HUES6 (cell line): ENCODE results near the gene MUL1.

Source experiments
- H3K27ac ChIP-seq: 2 replicates; pipeline ENCODE4 v1.7.0; 2013; ENCODE audit warnings: low read depth, mild to moderate bottlenecking, low read length, inconsistent platforms
- H3K27me3 ChIP-seq: 2 replicates; pipeline ENCODE4 v1.6.1; 2013; ENCODE audit warnings: low read length; ENCODE audit not compliant: control insufficient read depth, insufficient read depth
- H3K36me3 ChIP-seq: 2 replicates; pipeline ENCODE4 v1.6.1; 2013; ENCODE audit warnings: low read length; ENCODE audit not compliant: control insufficient read depth, insufficient read depth
- H3K4me1 ChIP-seq: 2 replicates; pipeline ENCODE4 v1.6.1; 2013; ENCODE audit warnings: low read length; ENCODE audit not compliant: control insufficient read depth, insufficient read depth
- H3K4me3 ChIP-seq: 2 replicates; pipeline ENCODE4 v1.5.1; 2013; ENCODE audit warnings: low read depth, low read length
- H3K9ac ChIP-seq: one replicate; pipeline ENCODE4 v1.6.1; 2013; ENCODE audit warnings: mild to moderate bottlenecking, low read length
- H3K9me3 ChIP-seq: 2 replicates; pipeline ENCODE4 v1.6.1; 2013; ENCODE audit warnings: low read depth, low read length; ENCODE audit not compliant: control insufficient read depth, insufficient read depth

MUL1 gene, protein sequence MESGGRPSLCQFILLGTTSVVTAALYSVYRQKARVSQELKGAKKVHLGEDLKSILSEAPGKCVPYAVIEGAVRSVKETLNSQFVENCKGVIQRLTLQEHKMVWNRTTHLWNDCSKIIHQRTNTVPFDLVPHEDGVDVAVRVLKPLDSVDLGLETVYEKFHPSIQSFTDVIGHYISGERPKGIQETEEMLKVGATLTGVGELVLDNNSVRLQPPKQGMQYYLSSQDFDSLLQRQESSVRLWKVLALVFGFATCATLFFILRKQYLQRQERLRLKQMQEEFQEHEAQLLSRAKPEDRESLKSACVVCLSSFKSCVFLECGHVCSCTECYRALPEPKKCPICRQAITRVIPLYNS

DNA sequence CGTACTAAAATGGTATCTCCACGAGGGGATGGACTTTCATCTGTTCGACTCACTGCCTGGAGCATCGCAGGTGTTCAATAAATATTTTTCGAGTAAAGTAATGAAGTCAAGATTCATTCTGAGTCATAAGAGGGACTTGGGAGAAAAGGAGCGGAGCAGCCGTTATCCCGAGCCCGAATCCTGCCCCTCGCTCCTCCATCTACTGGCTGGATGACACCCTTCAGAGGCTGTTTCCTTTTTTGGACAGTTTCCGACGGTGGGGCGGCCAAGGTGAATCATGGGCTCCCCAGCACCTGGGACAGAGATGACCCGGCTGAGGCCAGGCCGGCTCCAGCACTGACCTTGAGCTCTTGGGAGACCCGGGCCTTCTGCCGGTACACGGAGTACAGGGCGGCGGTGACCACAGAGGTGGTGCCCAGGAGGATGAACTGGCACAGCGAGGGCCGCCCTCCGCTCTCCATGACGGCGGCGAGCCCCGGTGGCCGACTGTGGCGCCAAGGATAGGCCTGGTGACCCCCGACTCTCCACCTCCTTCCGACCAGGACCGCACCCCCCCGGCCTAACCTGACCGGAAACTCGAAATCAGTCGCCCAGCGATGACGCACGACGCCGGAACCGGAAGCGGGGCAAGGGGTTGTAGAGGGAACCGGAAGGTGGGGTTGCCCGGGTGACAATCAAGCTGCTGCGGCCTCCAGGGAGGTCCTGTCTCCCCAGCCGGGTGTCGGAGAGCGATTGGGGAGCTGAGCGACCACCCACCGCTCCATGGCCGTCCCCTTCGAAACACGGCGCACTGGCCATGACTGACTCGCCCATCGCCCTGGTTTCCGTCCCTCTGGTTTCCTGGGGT is at the start of gene MUL1:
Gene MUL1 (minus strand): TSS at position 588 of the 847 bp plus-strand sequence. CDS start 127 bp downstream, at position 461.
- Histone ChIP-seq H3K4me3 (peak within 1 kb of the TSS; percentile 92), H3K4me1 (no peaks in the 10 kb centered on the region), H3K27me3 (peaks cover 4% of the 10 kb centered on the region; the same call in 1 of the 2 replicates), H3K27ac (peak within 1 kb of the TSS; percentile 15; the same call in 1 of the 2 replicates), H3K9me3 (no peaks in the 10 kb centered on the region), H3K36me3 (peaks cover 7% of the 10 kb centered on the region), H3K9ac (peak within 1 kb of the TSS; percentile 85)

DNA sequence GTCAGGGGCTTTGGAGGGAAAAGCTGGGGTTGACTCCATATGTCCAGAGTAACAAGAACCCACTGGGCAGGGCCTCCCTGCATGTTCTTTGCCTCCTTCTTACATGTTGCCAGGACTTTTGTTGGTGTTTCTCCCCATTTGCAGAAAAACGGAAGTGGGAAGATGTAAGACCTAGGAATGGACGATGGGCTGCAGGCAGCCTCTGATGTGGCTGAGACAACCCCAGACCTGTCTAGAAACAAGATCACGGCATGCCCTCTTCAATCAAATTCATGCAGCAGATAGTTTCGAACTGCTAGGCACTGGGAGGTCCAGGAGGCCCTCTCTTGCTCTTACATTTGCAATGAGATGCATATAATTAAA is 47.8 kb upstream of the MUL1 start:
- no peaks in the 10 kb centered on the region for H3K36me3 ChIP-seq
- no peaks in the 10 kb centered on the region for H3K9me3 ChIP-seq
- H3K27ac ChIP-seq, result no peak overlapping the region
- H3K27me3 ChIP-seq, result peaks cover 74% of the 10 kb centered on the region
- peaks cover 20% of the 10 kb centered on the region; the same call in 1 of the 2 replicates for H3K4me1 ChIP-seq
- H3K9ac ChIP-seq, result no peak overlapping the region
- H3K4me3 ChIP-seq, result no peak overlapping the region

DNA sequence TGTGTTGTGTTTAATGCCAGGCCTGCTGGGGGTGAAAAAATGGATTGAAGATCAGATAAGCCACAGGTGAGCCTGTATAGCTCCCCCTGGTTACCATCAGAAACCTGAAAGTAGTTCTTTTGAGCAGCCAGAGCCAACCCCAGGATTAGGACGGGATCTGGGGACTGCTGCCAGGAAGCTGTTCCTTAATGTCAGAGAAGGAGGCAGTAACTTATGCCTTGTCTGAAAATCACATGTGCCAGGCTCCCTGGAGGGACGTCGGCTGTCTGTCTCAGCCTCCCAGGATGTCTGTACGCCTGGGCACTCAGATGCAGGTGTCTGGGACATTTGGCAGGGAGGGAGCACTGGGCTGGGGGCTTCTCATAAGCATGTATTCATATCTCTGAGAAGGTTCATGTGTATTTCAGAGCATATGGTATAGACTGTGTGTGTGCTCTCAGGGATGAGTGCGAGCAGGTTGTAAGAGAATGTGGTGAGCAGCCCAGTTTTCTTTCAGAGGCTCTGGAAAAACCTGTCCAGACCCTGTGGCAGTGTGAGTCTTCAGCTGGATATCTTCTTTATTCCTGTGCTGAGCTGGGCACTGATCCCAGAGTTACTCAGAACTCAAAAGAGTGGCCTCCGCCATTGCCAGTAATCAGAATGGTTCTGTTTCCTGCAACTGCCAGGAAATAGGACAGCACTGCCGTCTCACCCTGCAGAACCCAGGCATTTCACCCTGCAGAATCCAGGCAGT is 47.2 kb upstream of the MUL1 start:
- peaks cover 21% of the 10 kb centered on the region; the same call in 1 of the 2 replicates for H3K4me1 ChIP-seq
- no peak overlapping the region for H3K4me3 ChIP-seq
- no peak overlapping the region for H3K27ac ChIP-seq
- no peaks in the 10 kb centered on the region for H3K9me3 ChIP-seq
- H3K36me3 ChIP-seq, result no peaks in the 10 kb centered on the region
- H3K27me3 ChIP-seq, result peaks cover 76% of the 10 kb centered on the region
- H3K9ac ChIP-seq, result no peak overlapping the region

DNA sequence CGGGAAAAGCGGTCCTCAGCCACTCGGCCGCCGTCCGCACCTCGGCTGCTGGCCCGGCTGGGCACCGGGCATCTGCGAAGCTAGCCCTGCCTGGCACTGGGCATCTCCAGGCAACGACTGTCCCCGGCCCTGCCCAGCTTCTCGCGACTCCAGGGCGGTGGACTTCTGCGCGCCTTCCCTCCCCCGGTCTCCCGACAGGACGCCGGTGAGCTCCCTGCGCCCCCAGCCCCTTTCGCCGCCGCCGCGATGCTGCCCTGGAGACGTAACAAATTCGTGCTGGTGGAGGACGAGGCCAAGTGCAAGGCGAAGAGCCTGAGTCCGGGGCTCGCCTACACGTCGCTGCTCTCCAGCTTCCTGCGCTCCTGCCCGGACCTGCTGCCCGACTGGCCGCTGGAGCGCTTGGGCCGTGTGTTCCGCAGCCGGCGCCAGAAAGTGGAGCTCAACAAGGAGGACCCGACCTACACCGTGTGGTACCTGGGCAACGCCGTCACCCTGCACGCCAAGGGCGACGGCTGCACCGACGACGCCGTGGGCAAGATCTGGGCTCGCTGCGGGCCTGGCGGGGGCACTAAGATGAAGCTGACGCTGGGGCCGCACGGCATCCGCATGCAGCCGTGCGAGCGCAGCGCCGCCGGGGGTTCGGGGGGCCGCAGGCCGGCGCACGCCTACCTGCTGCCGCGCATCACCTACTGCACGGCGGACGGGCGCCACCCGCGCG is 44.9 kb upstream of the MUL1 start:
- peaks cover 21% of the 10 kb centered on the region; the same call in 1 of the 2 replicates for H3K4me1 ChIP-seq

DNA sequence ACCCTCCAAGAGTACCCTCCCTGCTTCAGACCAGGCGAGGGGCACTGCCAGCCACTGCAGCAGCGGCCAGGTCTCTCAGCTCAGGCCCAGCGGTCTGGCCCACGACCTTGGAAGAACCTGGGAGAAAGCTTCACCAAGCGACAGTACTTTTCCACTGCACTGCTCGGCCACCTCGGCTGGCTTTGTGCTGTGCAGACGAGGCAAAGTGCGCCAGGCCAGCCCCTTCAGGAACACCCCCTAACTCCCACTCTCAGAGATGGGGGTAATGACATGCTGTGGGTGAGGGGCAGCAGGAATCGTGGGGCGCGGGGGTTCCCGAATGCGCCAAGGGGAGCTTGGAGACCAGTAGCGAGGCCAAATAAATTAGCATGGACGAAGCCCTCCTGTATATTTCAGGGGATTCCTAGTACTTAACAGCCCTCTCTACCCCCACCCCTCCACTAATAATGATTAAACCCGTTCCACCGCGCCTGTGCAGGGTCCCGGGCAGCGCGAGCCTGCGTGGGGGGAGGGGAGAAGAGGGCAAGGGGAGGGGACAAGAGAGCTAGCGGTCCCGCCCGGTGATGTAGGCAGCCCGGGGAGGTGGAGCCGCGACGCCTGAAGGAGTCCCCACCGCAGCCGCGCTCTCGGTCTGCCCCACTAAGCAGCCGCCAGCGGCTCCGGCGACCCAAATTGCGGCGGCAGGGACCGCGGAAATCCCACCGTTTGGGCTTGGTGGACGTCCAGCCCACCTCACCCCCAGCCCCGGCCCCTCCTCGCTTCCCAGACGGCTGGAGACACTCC is 44.2 kb upstream of the MUL1 start, which contains the start of gene FAM43B:
Gene FAM43B (plus strand): TSS at position 629 of the 783 bp plus-strand sequence. CDS start 401 bp downstream, outside the sequence.
- H3K9ac ChIP-seq, result peak within 1 kb of the TSS; percentile 87
- no peaks in the 10 kb centered on the region for H3K36me3 ChIP-seq
- H3K4me3 ChIP-seq, result peak within 1 kb of the TSS; percentile 77
- H3K9me3 ChIP-seq, result no peaks in the 10 kb centered on the region
- H3K27me3 ChIP-seq, result peaks cover 72% of the 10 kb centered on the region
- no peak within 1 kb of the TSS; the same call in 1 of the 2 replicates for H3K27ac ChIP-seq
- H3K4me1 ChIP-seq, result peaks cover 21% of the 10 kb centered on the region; the same call in 1 of the 2 replicates

More for the DNA sequence above, 44.9 kb upstream of the MUL1 start:
- Histone ChIP-seq H3K9me3 (no peaks in the 10 kb centered on the region), H3K27me3 (peaks cover 78% of the 10 kb centered on the region), H3K27ac (no peak overlapping the region), H3K9ac (peak overlapping the region; percentile 16), H3K36me3 (no peaks in the 10 kb centered on the region), H3K4me3 (peak overlapping the region; percentile 77)

DNA sequence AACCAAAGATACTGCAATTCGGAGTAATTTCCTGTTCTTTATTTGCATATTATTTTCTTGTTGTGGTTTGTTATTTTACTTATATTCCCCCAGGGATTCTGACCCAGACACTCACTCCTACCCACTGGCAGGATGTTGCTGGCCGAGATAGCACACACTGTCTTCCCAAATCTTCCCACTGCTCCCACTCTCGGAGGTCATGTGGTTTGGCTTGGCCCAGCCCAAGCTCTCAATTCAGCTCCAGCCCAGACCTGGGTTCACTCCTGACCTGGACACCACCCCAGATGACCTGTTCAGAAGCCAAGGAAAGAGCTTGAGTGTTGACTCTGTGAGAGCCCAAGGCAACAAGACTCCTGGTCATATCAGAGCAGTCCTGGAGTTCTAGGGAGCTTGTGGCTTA is 43.2 kb upstream of the MUL1 start:
- Histone ChIP-seq H3K27ac (no peak overlapping the region), H3K9ac (no peak overlapping the region), H3K4me3 (no peak overlapping the region), H3K9me3 (no peaks in the 10 kb centered on the region), H3K27me3 (peaks cover 62% of the 10 kb centered on the region), H3K36me3 (no peaks in the 10 kb centered on the region), H3K4me1 (peaks cover 21% of the 10 kb centered on the region; the same call in 1 of the 2 replicates)

DNA sequence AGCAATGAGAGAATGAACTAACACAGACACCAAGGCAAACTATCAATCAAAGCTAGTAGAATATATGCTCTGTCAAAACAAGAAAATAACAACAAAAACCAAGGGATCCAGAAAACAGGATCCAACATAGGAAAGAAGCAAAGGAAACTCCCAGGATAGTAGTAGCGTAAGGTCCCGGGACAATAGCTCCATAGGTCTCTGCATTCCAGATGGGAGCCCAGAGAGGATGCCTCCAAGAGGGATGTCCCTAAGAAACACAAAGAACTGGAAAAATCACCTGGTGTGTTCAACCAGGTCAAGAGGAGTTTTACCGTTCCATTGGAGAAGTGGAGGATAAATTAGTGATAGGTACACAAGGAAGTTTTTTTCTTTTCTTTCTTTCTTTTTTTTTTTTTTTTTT is 38.7 kb upstream of the MUL1 start:
- no peak overlapping the region for H3K4me3 ChIP-seq
- H3K9me3 ChIP-seq, result no peaks in the 10 kb centered on the region
- no peak overlapping the region for H3K27ac ChIP-seq
- H3K9ac ChIP-seq, result no peak overlapping the region
- H3K36me3 ChIP-seq, result no peaks in the 10 kb centered on the region
- H3K27me3 ChIP-seq, result peaks cover 29% of the 10 kb centered on the region
- peaks cover 9% of the 10 kb centered on the region; the same call in 1 of the 2 replicates for H3K4me1 ChIP-seq

DNA sequence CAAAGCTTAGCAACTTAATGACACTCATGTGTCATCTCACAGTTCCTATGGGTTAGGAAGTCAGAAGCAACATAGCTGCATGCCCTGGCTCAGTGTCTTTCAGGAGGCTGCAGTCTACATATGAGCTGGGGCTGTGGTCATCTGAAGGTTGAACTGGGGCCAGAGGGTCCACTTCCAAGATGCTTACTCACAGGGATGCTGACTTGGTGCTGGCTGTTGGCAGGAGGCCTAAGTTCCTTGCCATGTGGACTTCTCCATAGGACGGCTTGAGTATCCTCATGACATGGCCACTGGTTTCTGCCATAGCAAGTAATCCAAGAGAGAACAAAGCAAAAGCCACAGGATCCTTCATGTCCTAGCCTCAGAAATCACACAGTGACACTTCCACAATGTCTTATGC is 32.3 kb upstream of the MUL1 start:
- Histone ChIP-seq H3K36me3 (no peaks in the 10 kb centered on the region), H3K27ac (no peak overlapping the region), H3K9ac (no peak overlapping the region), H3K4me3 (no peak overlapping the region), H3K27me3 (peaks cover 33% of the 10 kb centered on the region), H3K4me1 (no peaks in the 10 kb centered on the region), H3K9me3 (no peaks in the 10 kb centered on the region)

DNA sequence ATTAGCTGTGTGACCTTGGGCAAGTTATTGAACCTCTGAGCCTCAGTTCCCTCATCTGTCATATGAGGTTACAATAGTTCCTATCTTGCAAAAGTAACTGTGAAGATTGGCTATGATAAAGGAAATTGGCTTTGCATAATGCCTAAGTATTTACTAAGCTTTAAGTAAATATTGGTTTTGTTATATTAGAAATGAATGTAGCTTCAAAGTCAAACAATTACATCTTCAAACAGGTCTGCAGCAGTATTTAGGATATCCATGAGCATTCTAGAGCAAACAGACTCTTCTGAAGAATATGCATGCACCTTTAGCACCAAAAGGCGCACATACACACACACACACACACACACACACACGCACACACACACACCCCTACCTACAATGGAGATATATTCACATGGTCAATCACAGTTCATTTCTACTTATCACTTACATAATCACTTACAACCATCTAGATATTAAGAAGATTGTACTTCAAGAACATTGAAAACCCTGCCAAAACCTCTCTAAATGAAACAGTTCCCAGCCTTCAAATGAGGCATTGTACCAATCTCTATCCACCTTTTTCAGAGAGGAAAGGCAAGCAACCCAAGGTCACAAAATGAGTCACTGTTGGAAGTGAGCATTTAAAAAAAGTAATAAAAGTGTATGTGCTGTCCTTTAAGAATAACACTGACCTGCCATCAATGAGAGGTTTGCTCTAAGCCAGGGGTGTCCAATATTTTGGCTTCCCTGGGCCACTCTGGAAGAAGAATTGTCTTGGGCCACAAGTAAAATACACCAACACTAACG is 31.0 kb upstream of the MUL1 start:
- peaks cover 33% of the 10 kb centered on the region for H3K27me3 ChIP-seq
- no peaks in the 10 kb centered on the region for H3K36me3 ChIP-seq
- H3K9me3 ChIP-seq, result no peaks in the 10 kb centered on the region
- no peak overlapping the region for H3K9ac ChIP-seq
- no peak overlapping the region for H3K4me3 ChIP-seq
- no peak overlapping the region for H3K27ac ChIP-seq
- H3K4me1 ChIP-seq, result no peaks in the 10 kb centered on the region
